Nephron progenitor cell (in vitro differentiated cells): ENCODE measurements around the gene DUSP6.

ENCODE experiments used
- DNase-seq: peaks from one replicate; pipeline ENCODE4 v3.0.0; 2021
- H3K27ac Mint-ChIP-seq: 2 replicates; pipeline ENCODE4 v1.8.0; 2021; ENCODE audit warnings: mild to moderate bottlenecking, moderate library complexity, mixed read lengths
- H3K27me3 Mint-ChIP-seq: 2 replicates; pipeline ENCODE4 v1.8.0; 2021; ENCODE audit warnings: mild to moderate bottlenecking, low read depth, mixed read lengths; ENCODE audit not compliant: poor library complexity
- H3K36me3 Mint-ChIP-seq: 2 replicates; pipeline ENCODE4 v1.8.0; 2021; ENCODE audit warnings: low read depth, mixed read lengths
- H3K4me1 Mint-ChIP-seq: 2 replicates; pipeline ENCODE4 v1.8.0; 2021; ENCODE audit warnings: mixed read lengths
- H3K4me3 Mint-ChIP-seq: 2 replicates; pipeline ENCODE4 v1.8.0; 2021; ENCODE audit warnings: mild to moderate bottlenecking, moderate library complexity, mixed read lengths
- H3K9me3 Mint-ChIP-seq: 2 replicates; pipeline ENCODE4 v1.8.0; 2021; ENCODE audit warnings: mild to moderate bottlenecking, moderate library complexity, mixed read lengths
- CTCF ChIP-seq: fragments of 200-600 bp; sonication (generic); IDR thresholded peaks from 2 replicates; pipeline ENCODE4 v1.5.0; 2021; ENCODE audit warnings: antibody characterized with exemption

The DUSP6 gene

GRCh38 chr12:89392391-89392790 is 40.1 kb upstream of the DUSP6 start:
- peaks cover 60% of the 10 kb centered on the region for H3K4me1 Mint-ChIP-seq

GRCh38 chr12:89391726-89392336 is 39.5 kb upstream of the DUSP6 start:
- Mint-ChIP-seq H3K27me3 (peaks cover 5% of the 10 kb centered on the region), H3K4me3 (peak overlapping the region; percentile 56), H3K9me3 (peaks cover 15% of the 10 kb centered on the region), H3K27ac (peak overlapping the region; percentile 97), H3K36me3 (peaks cover 20% of the 10 kb centered on the region), H3K4me1 (peaks cover 65% of the 10 kb centered on the region)
- DNase-seq: peak; percentile 44
- no peak for TF ChIP-seq CTCF

More at GRCh38 chr12:89392391-89392790, 40.1 kb upstream of the DUSP6 start:
- H3K36me3 Mint-ChIP-seq: peaks cover 20% of the 10 kb centered on the region
- H3K27ac Mint-ChIP-seq: peak overlapping the region; percentile 97
- peaks cover 15% of the 10 kb centered on the region for H3K9me3 Mint-ChIP-seq
- H3K27me3 Mint-ChIP-seq: peaks cover 5% of the 10 kb centered on the region
- no peak for DNase-seq
- no peak for TF ChIP-seq CTCF
- H3K4me3 Mint-ChIP-seq: peak overlapping the region; percentile 56

GRCh38 chr12:89390802-89391673 is 38.7 kb upstream of the DUSP6 start:
- DNase-seq: no peak
- TF ChIP-seq CTCF: no peak
- H3K4me3 Mint-ChIP-seq: no peak overlapping the region
- H3K36me3 Mint-ChIP-seq: peaks cover 17% of the 10 kb centered on the region
- H3K4me1 Mint-ChIP-seq: peaks cover 72% of the 10 kb centered on the region
- H3K27me3 Mint-ChIP-seq: peaks cover 5% of the 10 kb centered on the region
- H3K9me3 Mint-ChIP-seq: peaks cover 15% of the 10 kb centered on the region
- H3K27ac Mint-ChIP-seq: peak overlapping the region; percentile 55

- peak overlapping the region; percentile 77 for H3K27ac Mint-ChIP-seq
- peaks cover 7% of the 10 kb centered on the region for H3K9me3 Mint-ChIP-seq
- H3K4me3 Mint-ChIP-seq: no peak overlapping the region
- peaks cover 5% of the 10 kb centered on the region for H3K27me3 Mint-ChIP-seq
- H3K36me3 Mint-ChIP-seq: peaks cover 11% of the 10 kb centered on the region
- no peak for DNase-seq
- peaks cover 70% of the 10 kb centered on the region for H3K4me1 Mint-ChIP-seq
- no peak for TF ChIP-seq CTCF
These were observed 37.7 kb upstream of the DUSP6 start for GRCh38 chr12:89389755-89390661.

GRCh38 chr12:89386138-89386537 is 33.8 kb upstream of the DUSP6 start:
- Mint-ChIP-seq H3K27me3 (peaks cover 12% of the 10 kb centered on the region), H3K27ac (peak overlapping the region; percentile 88), H3K36me3 (no peaks in the 10 kb centered on the region), H3K9me3 (no peaks in the 10 kb centered on the region), H3K4me1 (peaks cover 67% of the 10 kb centered on the region), H3K4me3 (no peak overlapping the region)
- no peak for DNase-seq
- no peak for TF ChIP-seq CTCF
